NCI-H446 treated with DMSO at 0.1 percent for 48 hours (cell line): ENCODE results near the gene NECAB2.

ENCODE experiments used
- DNase-seq: peaks from one replicate; lab custom pipeline; 2025; lab: John Stamatoyannopoulos, UW

Gene NECAB2

GRCh38 chr16:84026606-84027005 is 58.6 kb downstream of the NECAB2 start:
- DNase-seq = no peak

- no peak for DNase-seq
These were observed 59.6 kb downstream of the NECAB2 start for GRCh38 chr16:84027625-84028024.

- no peak for DNase-seq
These were observed 61.4 kb downstream of the NECAB2 start for GRCh38 chr16:84029297-84030047.

- no peak for DNase-seq
These were observed 63.5 kb downstream of the NECAB2 start for GRCh38 chr16:84031556-84031955.

GRCh38 chr16:84032458-84033178 is 64.6 kb downstream of the NECAB2 start:
- DNase-seq = no peak

DNA sequence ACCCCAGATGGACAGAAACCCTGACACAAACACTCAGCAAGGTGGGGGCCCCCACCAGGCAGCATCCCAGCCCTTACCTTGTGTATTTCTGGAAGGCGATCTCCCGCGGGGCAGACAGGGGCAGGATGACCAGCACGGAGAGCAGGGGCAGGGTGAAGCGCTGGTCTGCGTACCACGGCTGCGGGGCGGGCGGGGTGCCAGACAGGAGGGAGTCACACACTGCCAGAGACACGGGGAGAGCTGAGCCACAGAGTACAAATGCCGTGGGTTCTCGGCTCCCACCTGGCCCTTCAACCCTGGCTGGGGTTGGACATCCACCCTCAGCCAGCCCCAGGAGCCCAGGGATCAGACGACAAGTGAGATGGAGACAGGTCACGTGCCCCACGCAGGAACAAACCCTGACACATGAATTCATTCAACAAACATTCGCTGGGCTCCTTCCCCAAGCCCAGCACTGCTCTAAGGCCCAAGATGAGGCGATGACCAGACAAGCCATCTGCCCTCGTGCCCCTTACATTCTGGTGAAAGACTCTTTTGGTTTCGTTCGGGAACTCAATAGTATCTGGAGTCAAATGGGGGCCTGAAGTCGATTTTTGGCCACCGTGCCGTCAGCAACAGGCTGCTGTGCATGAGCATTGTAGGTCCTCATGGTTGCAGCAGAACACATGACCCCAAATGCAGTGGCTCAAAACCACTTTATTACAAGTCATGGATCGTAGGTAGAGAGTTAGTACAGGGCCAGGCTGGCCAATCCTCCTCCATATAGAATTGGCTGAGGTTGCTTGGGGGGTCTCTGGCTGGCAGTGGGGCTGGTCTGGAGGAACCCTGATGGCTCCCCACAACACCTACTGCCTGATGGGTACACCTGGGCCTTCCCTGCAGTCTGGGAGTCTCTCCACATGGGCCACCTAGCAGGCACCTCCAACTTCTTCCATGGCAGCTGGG is 65.5 kb downstream of the NECAB2 start:
- no peak for DNase-seq

DNA sequence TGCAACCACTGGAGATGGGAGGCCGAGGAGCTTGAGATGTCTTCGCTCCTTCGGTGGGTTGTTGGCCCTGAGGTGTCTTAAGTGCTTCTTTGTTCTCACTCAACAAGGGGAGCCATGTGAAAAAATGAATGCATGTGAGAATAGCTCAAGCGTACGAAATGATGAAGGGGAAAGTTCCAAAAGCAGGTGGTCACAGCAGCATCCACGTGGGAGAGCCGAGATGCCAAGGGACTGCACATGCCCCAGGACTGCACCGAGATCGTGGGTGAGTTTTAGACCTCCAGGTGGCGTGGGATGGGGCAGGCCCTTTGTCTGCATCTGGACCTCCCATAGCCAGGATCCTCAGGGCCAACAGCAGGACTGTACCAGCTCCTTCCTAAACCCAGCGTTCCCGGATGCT is 66.5 kb downstream of the NECAB2 start:
- DNase-seq = no peak

- no peak for DNase-seq
These were observed 68.1 kb downstream of the NECAB2 start for GRCh38 chr16:84036131-84036530.

- no peak for DNase-seq
These were observed 69.0 kb downstream of the NECAB2 start for GRCh38 chr16:84036982-84037425.

DNA sequence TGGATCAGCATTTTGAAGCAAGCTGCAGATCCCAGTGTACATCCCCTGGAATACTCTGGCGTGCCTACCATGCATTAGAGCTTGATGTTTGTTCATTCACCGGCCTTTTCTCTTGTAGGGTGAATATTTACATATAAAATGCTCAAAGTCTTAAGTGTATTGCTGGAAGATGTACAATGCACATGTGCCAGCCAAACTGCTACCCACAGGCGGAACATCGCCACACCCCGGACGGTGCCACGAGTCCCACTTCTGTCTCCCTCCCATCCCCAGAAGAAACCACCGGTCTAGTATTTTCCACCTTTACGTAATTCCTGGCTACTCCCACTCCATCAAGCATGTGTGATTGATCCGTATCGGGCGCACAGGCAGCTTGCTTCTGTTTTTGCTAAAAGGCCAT is 70.4 kb downstream of the NECAB2 start:
- no peak for DNase-seq

DNA sequence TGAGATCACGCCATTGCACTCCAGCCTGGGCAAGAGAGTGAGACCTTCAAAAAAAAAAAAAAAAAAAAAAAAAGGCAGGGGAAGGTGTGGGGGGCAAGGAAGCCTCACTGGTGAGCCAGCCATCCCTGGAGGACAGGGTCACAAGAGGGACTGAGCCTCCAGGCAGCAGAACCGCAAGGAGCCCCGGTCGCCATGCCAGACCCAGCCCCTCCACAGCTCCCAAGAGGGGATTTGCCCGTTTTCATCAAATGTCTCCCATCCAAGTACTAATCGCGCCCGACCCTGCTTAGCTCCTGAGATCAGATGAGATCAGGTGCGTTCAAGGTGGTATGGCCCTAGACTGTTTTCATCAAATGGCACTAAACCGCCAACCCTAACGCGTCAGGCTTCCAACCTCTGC is 71.7 kb downstream of the NECAB2 start:
- DNase-seq = no peak

DNA sequence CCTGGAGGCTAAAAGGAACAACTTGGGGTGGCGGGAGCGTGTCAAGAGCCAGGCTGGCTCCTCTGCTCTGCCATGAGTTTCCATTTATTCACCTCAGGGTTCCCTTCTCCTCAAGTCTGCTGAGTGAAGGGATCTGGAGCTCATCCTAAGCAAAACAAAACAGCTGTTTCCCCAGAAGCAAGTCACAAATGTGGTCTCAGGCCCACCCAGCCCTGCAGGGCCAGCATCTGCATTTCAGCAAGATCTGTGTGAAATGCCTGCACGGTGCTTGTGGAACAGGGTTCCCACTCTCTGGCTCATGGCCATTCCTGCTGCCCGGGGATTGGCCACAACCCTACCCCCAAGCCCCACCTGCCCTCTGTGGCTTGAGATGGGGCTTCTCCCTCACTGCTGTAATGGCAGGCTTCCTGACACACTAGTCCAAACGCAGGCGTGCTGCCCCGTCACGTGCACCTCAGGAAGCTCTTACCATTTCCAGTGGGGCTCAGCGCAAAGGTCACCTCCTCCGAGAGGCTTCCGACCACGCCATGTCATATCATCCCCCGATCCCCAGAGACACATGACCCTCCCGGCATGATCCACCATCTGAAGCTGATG is 72.3 kb downstream of the NECAB2 start:
- no peak for DNase-seq

- DNase-seq = no peak
These were observed 73.1 kb downstream of the NECAB2 start for GRCh38 chr16:84040823-84041820.

- no peak for DNase-seq
These were observed 73.8 kb downstream of the NECAB2 start for GRCh38 chr16:84041881-84042280.

GRCh38 chr16:84042308-84042878 is 74.3 kb downstream of the NECAB2 start, which contains the start of gene SLC38A8:
Gene SLC38A8 (minus strand): TSS chr16:84042795. CDS start chr16:84042157, 638 bp downstream.
- no peak for DNase-seq

GRCh38 chr16:84042879-84043485 is 74.9 kb downstream of the NECAB2 start:
- DNase-seq = no peak

DNA sequence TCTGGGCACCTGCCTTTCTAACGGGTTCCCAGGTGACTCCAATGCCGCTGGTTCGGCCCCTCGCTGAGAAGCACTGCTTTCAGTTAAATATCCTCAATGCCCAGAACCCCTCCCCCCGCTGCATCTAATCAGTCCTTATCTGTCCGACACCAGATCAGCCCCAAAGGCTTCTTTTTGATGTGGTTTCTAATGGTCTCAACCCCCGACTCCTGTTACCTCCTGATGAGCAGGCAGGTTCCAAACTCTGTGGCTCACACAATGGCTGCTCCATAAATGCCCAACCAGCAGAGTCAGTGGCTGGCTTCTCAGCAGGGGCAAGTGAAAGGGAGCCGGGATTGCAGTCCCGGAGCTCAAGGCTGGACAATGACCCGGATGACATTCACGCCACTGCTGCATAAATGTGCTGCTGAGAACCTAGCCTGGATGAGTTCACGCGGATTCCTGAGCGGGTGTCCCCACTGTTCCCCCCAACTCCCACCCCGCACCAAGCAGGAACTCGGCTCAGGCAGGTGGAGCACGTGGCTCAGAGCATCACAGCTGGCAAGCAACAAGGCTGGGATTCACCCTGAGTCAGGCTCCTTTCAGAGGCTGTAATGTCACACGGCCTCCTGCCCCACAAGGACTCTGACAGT is 75.6 kb downstream of the NECAB2 start:
- DNase-seq = no peak

DNA sequence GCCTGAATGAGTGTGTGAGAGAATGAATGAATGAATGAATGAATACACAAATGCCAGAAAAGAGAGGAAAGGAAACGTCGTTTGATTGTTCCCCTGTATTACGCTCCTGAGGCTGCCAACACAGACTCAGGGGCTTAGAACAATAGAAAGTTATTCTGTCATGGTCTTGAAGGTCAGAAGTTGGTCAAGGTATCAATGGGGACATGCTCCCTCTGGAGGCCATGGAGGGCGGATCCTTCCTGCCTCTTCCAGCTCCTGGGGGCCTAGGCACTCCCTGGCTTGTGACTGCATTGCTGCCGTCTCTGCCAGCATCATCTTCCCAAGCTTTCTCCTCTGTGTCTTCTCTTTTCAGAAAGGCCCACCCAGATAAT is 76.1 kb downstream of the NECAB2 start:
- DNase-seq = no peak
